Activated T-helper 2 cell treated with anti-CD3 and anti-CD28 coated beads, Interferon-gamma antibody, Interleukin-2, Interleukin-4, amounts not matched to agents 10 μg/mL and 5 μg/mL and 100 μg/mL, durations not matched to agents 14 hours and 24 hours and 36 hours (primary cell): Measurements from ENCODE around the gene ADRA2A. TPM values are rescaled to one million over a fixed set of nuclear protein-coding genes. Genes with fewer than 3 reads are reported as not detected.

Source experiments
- DNase-seq: peaks from one replicate; pipeline ENCODE4 v3.0.0; 2021; ENCODE audit warnings: low spot score
- H3K27ac Mint-ChIP-seq: one replicate; pipeline ENCODE4 v1.8.0; 2021; ENCODE audit warnings: mixed read lengths
- H3K27me3 Mint-ChIP-seq: one replicate; pipeline ENCODE4 v1.8.0; 2021; ENCODE audit warnings: low read depth, mixed read lengths
- H3K36me3 Mint-ChIP-seq: one replicate; pipeline ENCODE4 v1.8.0; 2021; ENCODE audit warnings: low read depth, mixed read lengths
- H3K4me1 Mint-ChIP-seq: one replicate; pipeline ENCODE4 v1.8.0; 2021; ENCODE audit warnings: low read depth, mixed read lengths
- H3K4me3 Mint-ChIP-seq: one replicate; pipeline ENCODE4 v1.8.0; 2021; ENCODE audit warnings: low read depth, mild to moderate bottlenecking, moderate library complexity, mixed read lengths
- H3K9me3 Mint-ChIP-seq: one replicate; pipeline ENCODE4 v1.8.0; 2021; ENCODE audit warnings: mixed read lengths
- intact Hi-C: fragments of 100-400 bp; cut with micrococcal nuclease; formaldehyde crosslinking; loops from one replicate; pipeline ENCODE4 v1.15.1; 2023
- total RNA-seq: library from RNA; stranded (reverse); gene quantifications from 2 replicates; pipeline ENCODE4 v1.2.3, GENCODE V29; 2022

The ADRA2A gene
- total RNA-seq, 1 donor from 2014 or later, result not detected

DNA sequence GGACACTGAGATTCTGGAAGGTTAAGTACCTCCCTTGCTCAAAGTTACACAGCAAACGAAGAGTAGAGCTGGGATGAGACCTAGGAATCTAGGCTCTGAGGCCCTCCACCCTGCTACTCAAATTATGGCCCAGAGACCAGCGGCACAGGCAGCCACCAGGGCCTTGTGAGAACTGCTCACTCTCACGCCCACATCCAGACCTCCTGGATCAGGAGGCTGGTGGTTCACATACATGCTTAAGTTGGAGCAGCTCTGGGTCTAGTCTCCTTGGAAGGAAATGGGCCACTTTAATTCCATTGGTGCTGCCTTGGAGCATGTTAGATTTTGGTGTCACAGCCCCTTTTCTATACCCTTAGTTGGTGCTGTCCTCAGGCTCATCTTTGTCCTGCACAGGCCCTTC, 41.9 kb downstream of the ADRA2A start:
- Mint-ChIP-seq H3K9me3 (no peaks in the 10 kb centered on the region), H3K4me1 (peaks cover 3% of the 10 kb centered on the region), H3K27ac (no peak overlapping the region), H3K27me3 (no peaks in the 10 kb centered on the region), H3K4me3 (no peak overlapping the region), H3K36me3 (no peaks in the 10 kb centered on the region)
- intact Hi-C loops, result no loop called here
- DNase-seq, result no peak

DNA sequence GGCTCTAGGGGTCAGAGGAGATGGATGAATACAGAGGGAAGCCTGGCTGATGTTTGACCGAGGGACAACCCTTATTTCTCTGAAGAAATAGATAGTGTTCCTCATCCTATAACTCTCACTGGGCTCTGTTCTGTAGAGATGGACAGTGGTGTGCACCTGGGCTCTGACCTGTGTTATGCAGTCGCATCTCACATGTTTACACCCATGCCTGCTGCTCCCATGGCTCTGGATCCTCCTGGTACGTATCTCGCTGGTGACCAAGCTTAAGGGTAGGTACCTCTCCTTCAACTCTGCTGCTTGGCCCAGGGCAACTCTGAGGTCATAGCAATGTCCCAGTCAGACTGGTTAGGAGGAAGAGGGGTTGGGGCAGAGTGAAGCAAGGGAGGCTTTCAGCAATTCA, 42.8 kb downstream of the ADRA2A start:
- H3K4me3 Mint-ChIP-seq, result no peak overlapping the region
- DNase-seq, result no peak
- H3K27me3 Mint-ChIP-seq, result no peaks in the 10 kb centered on the region
- intact Hi-C loops, result no loop called here
- H3K27ac Mint-ChIP-seq, result no peak overlapping the region
- H3K4me1 Mint-ChIP-seq, result no peaks in the 10 kb centered on the region
- no peaks in the 10 kb centered on the region for H3K36me3 Mint-ChIP-seq
- H3K9me3 Mint-ChIP-seq, result no peaks in the 10 kb centered on the region

- Mint-ChIP-seq H3K9me3 (no peaks in the 10 kb centered on the region), H3K27me3 (no peaks in the 10 kb centered on the region), H3K4me3 (no peak overlapping the region), H3K27ac (no peak overlapping the region), H3K36me3 (no peaks in the 10 kb centered on the region), H3K4me1 (no peaks in the 10 kb centered on the region)
- DNase-seq, result no peak
- intact Hi-C loops, result no loop called here
Observed at GRCh38 chr10:111122127-111122526, 45.3 kb downstream of the ADRA2A start.

DNA sequence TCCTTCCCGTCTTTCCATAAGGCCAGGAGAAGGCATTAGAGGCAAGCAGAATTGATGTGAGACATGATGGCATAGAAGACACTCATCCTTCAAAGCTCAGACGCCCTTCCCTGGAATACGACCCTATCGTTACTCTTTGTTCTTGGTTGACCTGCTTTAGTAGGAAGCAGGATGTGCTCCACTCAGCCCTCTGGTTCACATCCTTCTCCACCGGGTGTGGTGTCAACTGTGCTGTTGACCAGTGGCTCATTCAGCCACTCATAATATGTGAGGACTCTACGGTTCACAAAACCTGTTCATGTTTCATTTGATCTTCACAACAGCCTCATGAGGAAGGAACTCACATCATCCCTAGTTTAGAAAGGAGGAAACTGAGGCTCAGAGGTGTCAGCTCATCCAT, 47.1 kb downstream of the ADRA2A start:
- H3K27me3 Mint-ChIP-seq, result no peaks in the 10 kb centered on the region

GRCh38 chr10:111125102-111125501, 48.3 kb downstream of the ADRA2A start:
- Mint-ChIP-seq H3K9me3 (no peaks in the 10 kb centered on the region), H3K27me3 (no peaks in the 10 kb centered on the region), H3K4me1 (no peaks in the 10 kb centered on the region), H3K36me3 (no peaks in the 10 kb centered on the region), H3K4me3 (no peak overlapping the region), H3K27ac (no peak overlapping the region)
- no peak for DNase-seq
- intact Hi-C loops, result no loop called here

More for the DNA sequence above, 47.1 kb downstream of the ADRA2A start:
- Mint-ChIP-seq H3K4me1 (no peaks in the 10 kb centered on the region), H3K36me3 (no peaks in the 10 kb centered on the region), H3K9me3 (no peaks in the 10 kb centered on the region), H3K27ac (no peak overlapping the region), H3K4me3 (no peak overlapping the region)
- no peak for DNase-seq
- intact Hi-C loops, result no loop called here

DNA sequence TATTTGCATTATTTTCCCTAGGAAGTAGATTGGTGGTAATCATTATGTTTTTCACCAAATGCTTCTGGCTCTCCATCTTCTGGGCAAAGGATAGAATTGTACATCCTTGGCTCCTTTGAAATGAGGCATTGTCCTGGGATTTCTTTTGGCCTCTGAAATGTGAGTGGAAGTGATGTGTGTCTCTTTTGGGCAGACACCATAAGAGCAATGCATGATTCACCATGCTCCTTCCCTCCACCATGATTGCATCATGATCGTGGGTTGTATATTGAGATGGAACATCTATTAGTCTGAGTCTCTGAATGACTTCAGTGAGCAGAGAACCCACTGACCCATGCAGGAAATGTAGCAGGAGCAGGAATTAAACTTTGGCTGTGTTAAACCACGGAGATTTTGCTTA, 49.2 kb downstream of the ADRA2A start:
- Mint-ChIP-seq H3K27me3 (no peaks in the 10 kb centered on the region), H3K4me1 (no peaks in the 10 kb centered on the region)

DNA sequence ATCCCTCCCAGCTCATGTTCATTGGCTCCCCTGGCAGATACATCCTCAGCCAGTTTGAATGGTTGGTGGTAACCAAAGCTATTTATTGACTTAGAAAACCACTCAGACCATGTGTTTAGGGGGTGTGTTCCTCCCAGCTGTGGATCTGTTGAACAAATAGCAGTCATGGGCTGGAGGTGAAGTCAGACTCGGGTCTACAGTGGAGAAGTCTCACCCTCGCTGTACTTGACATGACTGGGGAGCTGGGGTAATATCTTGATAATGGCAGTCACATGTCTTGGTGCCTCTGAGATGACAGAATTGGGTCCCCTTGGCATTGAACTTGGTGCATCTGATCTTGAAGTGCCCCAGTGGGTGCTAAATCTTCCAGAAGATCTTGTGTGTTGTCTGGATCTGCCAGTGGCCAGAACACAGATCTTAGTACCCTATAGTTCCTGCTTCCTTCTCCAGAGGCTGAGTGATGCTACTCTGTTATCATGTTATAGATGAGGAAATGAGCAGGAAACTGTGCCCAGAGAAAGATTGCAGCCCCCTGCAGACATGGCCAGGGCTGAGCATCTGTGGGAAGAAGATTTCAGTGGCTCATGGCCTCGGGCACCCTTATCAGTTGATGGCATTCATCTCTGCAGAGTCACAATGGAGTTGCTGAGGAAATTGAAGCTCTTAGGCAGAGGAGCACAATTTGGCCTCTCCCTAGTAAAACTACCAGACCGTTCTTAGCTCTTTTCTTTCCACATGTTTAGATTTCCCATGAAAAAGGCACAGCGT, 50.4 kb downstream of the ADRA2A start:
- no peak for DNase-seq
- no peaks in the 10 kb centered on the region for H3K36me3 Mint-ChIP-seq
- intact Hi-C loops, result no loop called here
- H3K27me3 Mint-ChIP-seq, result peaks cover 1% of the 10 kb centered on the region
- no peaks in the 10 kb centered on the region for H3K4me1 Mint-ChIP-seq
- H3K4me3 Mint-ChIP-seq, result no peak overlapping the region
- no peaks in the 10 kb centered on the region for H3K9me3 Mint-ChIP-seq
- H3K27ac Mint-ChIP-seq, result no peak overlapping the region

More for the DNA sequence above, 49.2 kb downstream of the ADRA2A start:
- Mint-ChIP-seq H3K4me3 (no peak overlapping the region), H3K36me3 (no peaks in the 10 kb centered on the region), H3K9me3 (no peaks in the 10 kb centered on the region), H3K27ac (no peak overlapping the region)
- intact Hi-C loops, result no loop called here
- DNase-seq, result no peak

GRCh38 chr10:111128331-111129180, 51.7 kb downstream of the ADRA2A start:
- H3K36me3 Mint-ChIP-seq, result no peaks in the 10 kb centered on the region
- H3K27me3 Mint-ChIP-seq, result peaks cover 9% of the 10 kb centered on the region
- no peak for DNase-seq
- no peaks in the 10 kb centered on the region for H3K9me3 Mint-ChIP-seq
- intact Hi-C loops, result no loop called here
- H3K4me1 Mint-ChIP-seq, result no peaks in the 10 kb centered on the region
- H3K27ac Mint-ChIP-seq, result no peak overlapping the region
- H3K4me3 Mint-ChIP-seq, result no peak overlapping the region

GRCh38 chr10:111129363-111129762, 52.5 kb downstream of the ADRA2A start:
- H3K4me3 Mint-ChIP-seq, result no peak overlapping the region
- H3K36me3 Mint-ChIP-seq, result no peaks in the 10 kb centered on the region
- intact Hi-C loops, result no loop called here
- DNase-seq, result no peak
- no peak overlapping the region for H3K27ac Mint-ChIP-seq
- H3K9me3 Mint-ChIP-seq, result no peaks in the 10 kb centered on the region
- H3K4me1 Mint-ChIP-seq, result no peaks in the 10 kb centered on the region
- H3K27me3 Mint-ChIP-seq, result peaks cover 17% of the 10 kb centered on the region

- Mint-ChIP-seq H3K9me3 (no peaks in the 10 kb centered on the region), H3K4me3 (no peak overlapping the region), H3K27ac (no peak overlapping the region), H3K36me3 (no peaks in the 10 kb centered on the region), H3K27me3 (peaks cover 25% of the 10 kb centered on the region), H3K4me1 (no peaks in the 10 kb centered on the region)
- no peak for DNase-seq
- intact Hi-C loops, result no loop called here
Observed at GRCh38 chr10:111130471-111130870, 53.6 kb downstream of the ADRA2A start.

Other genes starting within 250 kb of the ADRA2A start
- 60.4 and 67.7 TPM in 2 replicates for gene PDCD4, start 205.1 kb upstream of the ADRA2A start, total RNA-seq
- gene BBIP1, start 157.8 kb upstream of the ADRA2A start, total RNA-seq, result 31.5 and 32.7 TPM in 2 replicates
- 36.4 and 44.3 TPM in 2 replicates for gene SHOC2, start 157.4 kb upstream of the ADRA2A start, total RNA-seq